PC-3 (cell line): ENCODE results near the gene GAD1. TPM values are rescaled to one million over a fixed set of nuclear protein-coding genes. Genes with fewer than 3 reads are reported as not detected.

Experiments
- ATAC-seq: fragments of 200-7000 bp; cut with Tn5 transposase; 2 replicates; pipeline ENCODE4 v1.9.1; 2020; ENCODE audit warnings: mild to moderate bottlenecking, moderate library complexity
- BruUV-seq: library from RNA; stranded (reverse); fragments of 400-500 nt; replicated peaks from 2 replicates; lab custom pipeline; 2021; lab: Mats Ljungman, UMichigan
- CTCF ChIA-PET: fragments of 300-600 bp; sonication (Branson Sonifier 250); formaldehyde crosslinking; loops from one replicate; lab custom pipeline; 2022; ENCODE audit warnings: antibody characterized with exemption; lab: Charles Lee
- POLR2A ChIA-PET: fragments of 300-600 bp; sonication (Branson Sonifier 250); formaldehyde crosslinking; loops from one replicate; lab custom pipeline; 2022; ENCODE audit warnings: antibody characterized with exemption; ENCODE audit not compliant: unreplicated experiment; lab: Charles Lee
- DNase-seq: peaks from one replicate; pipeline ENCODE4 v3.0.0-alpha.2; 2015
- H2AFZ ChIP-seq: fragments of 300-600 bp; sonication (generic); 2 replicates; pipeline ENCODE4 v1.6.0; 2016; ENCODE audit warnings: antibody characterized with exemption, low read length
- H3F3A ChIP-seq: fragments of 300-600 bp; sonication (generic); one replicate; pipeline ENCODE4 v1.6.0; 2017; ENCODE audit warnings: antibody characterized with exemption, low read length, control low read depth, mild to moderate bottlenecking; ENCODE audit not compliant: unreplicated experiment
- H3K27ac ChIP-seq: fragments of 300-600 bp; sonication (generic); 2 replicates; pipeline ENCODE4 v1.5.1; 2016; ENCODE audit warnings: mild to moderate bottlenecking, low read length
- H3K27me3 ChIP-seq: fragments of 300-600 bp; sonication (generic); 2 replicates; pipeline ENCODE4 v1.6.1; 2016; ENCODE audit warnings: low read length, mixed read lengths
- H3K36me3 ChIP-seq: fragments of 300-600 bp; sonication (generic); 2 replicates; pipeline ENCODE4 v1.6.1; 2016; ENCODE audit warnings: low read depth, mixed run types, low read length, mixed read lengths
- H3K4me1 ChIP-seq: fragments of 300-600 bp; sonication (generic); 2 replicates; pipeline ENCODE4 v1.5.1; 2016; ENCODE audit warnings: low read length; ENCODE audit not compliant: insufficient read depth
- H3K4me2 ChIP-seq: fragments of 300-600 bp; sonication (generic); 2 replicates; pipeline ENCODE4 v1.6.0; 2016; ENCODE audit warnings: low read length
- H3K4me3 ChIP-seq: fragments of 300-600 bp; sonication (generic); 2 replicates; pipeline ENCODE4 v1.5.1; 2016; ENCODE audit warnings: mild to moderate bottlenecking, low read length, mixed read lengths
- H3K79me2 ChIP-seq: fragments of 300-600 bp; sonication (generic); 2 replicates; pipeline ENCODE4 v1.6.1; 2017; ENCODE audit warnings: low read length, mixed read lengths
- H3K9ac ChIP-seq: fragments of 300-600 bp; sonication (generic); 2 replicates; pipeline ENCODE4 v1.6.0; 2016; ENCODE audit warnings: mild to moderate bottlenecking, low read length
- H3K9me2 ChIP-seq: fragments of 300-600 bp; sonication (generic); replicated peaks from 2 replicates; pipeline ENCODE4 v1.6.1; 2016; ENCODE audit warnings: mixed run types, low read length, mixed read lengths
- H3K9me3 ChIP-seq: fragments of 300-600 bp; sonication (generic); 2 replicates; pipeline ENCODE4 v1.6.1; 2016; ENCODE audit warnings: low read length, mixed read lengths
- H4K20me1 ChIP-seq: fragments of 300-600 bp; sonication (generic); 2 replicates; pipeline ENCODE4 v1.6.1; 2016; ENCODE audit warnings: low read length, mixed read lengths
- CTCF ChIP-seq: fragments of 300-600 bp; sonication (generic); conservative IDR thresholded peaks from 2 replicates; pipeline ENCODE4 v1.5.1; 2017; ENCODE audit warnings: antibody characterized with exemption, low read depth, mild to moderate bottlenecking, low read length
- EZH2 ChIP-seq: fragments of 300-600 bp; sonication (generic); IDR thresholded peaks from one replicate; pipeline ENCODE4 v1.6.1; 2017; ENCODE audit warnings: antibody characterized with exemption, mild to moderate bottlenecking, low read length; ENCODE audit not compliant: unreplicated experiment
- EZH2phosphoT487 ChIP-seq: fragments of 300-600 bp; sonication (generic); IDR thresholded peaks from 2 replicates; pipeline ENCODE4 v1.6.1; 2018; ENCODE audit warnings: mild to moderate bottlenecking, antibody characterized with exemption, low read length, borderline replicate concordance
- intact Hi-C: fragments of 100-400 bp; cut with micrococcal nuclease; formaldehyde crosslinking; loops from 2 replicates; pipeline ENCODE4 v1.9.0; 2023
- total RNA-seq: library from RNA; depleted of rRNA; stranded (reverse); fragments of >200 nt; gene quantifications from 2 replicates; pipeline ENCODE4 v1.2.3, GENCODE V29; 2014

GAD1 gene
- total RNA-seq, 1 experiment from 2014 or later: 10.6 TPM

GRCh38 chr2:170823898-170824215 is 7.2 kb downstream of the GAD1 start:
- BruUV-seq: no TSS peak
- Histone ChIP-seq H3K79me2 (no peaks in the 10 kb centered on the region), H3K9me2 (no peaks in the 10 kb centered on the region), H3K4me2 (no peak overlapping the region), H3F3A (no peaks in the 10 kb centered on the region), H3K27ac (no peak overlapping the region), H3K9me3 (no peaks in the 10 kb centered on the region), H3K4me1 (no peaks in the 10 kb centered on the region), H3K9ac (no peak overlapping the region), H4K20me1 (no peaks in the 10 kb centered on the region), H3K4me3 (no peak overlapping the region), H2AFZ (no peak overlapping the region), H3K27me3 (no peaks in the 10 kb centered on the region), H3K36me3 (no peaks in the 10 kb centered on the region)
- TF ChIP-seq EZH2phosphoT487: no peak
- TF ChIP-seq EZH2: no peak
- no peak for TF ChIP-seq CTCF
- no peak for ATAC-seq
- ChIA-PET CTCF (no interaction called here), POLR2A (no interaction called here)
- intact Hi-C loops: no loop called here
- no peak for DNase-seq

- TF ChIP-seq EZH2phosphoT487 (no peak), CTCF (no peak), EZH2 (no peak)
- H2AFZ ChIP-seq: no peak overlapping the region
- H3K27me3 ChIP-seq: no peaks in the 10 kb centered on the region
- intact Hi-C loops: no loop called here
- no peak overlapping the region for H3K9ac ChIP-seq
- H3K27ac ChIP-seq: no peak overlapping the region
- H3K4me3 ChIP-seq: no peak overlapping the region
- H3K36me3 ChIP-seq: no peaks in the 10 kb centered on the region
- no peaks in the 10 kb centered on the region for H3K79me2 ChIP-seq
- CTCF ChIA-PET: no interaction called here
- H3K4me1 ChIP-seq: no peaks in the 10 kb centered on the region
- ATAC-seq (no peak), DNase-seq (no peak)
- H3K9me2 ChIP-seq: no peaks in the 10 kb centered on the region
- H4K20me1 ChIP-seq: no peaks in the 10 kb centered on the region
- no peak overlapping the region for H3K4me2 ChIP-seq
- H3K9me3 ChIP-seq: no peaks in the 10 kb centered on the region
- POLR2A ChIA-PET: no interaction called here
- BruUV-seq: no TSS peak
- no peaks in the 10 kb centered on the region for H3F3A ChIP-seq
Measured at GRCh38 chr2:170824526-170825015, 7.9 kb downstream of the GAD1 start.

- Histone ChIP-seq H3K36me3 (no peaks in the 10 kb centered on the region), H3K4me1 (no peaks in the 10 kb centered on the region), H4K20me1 (no peaks in the 10 kb centered on the region), H3K9me3 (no peaks in the 10 kb centered on the region), H3K27ac (no peak overlapping the region), H3F3A (no peaks in the 10 kb centered on the region), H2AFZ (no peak overlapping the region), H3K27me3 (no peaks in the 10 kb centered on the region), H3K79me2 (no peaks in the 10 kb centered on the region), H3K4me2 (no peak overlapping the region), H3K4me3 (no peak overlapping the region), H3K9me2 (no peaks in the 10 kb centered on the region), H3K9ac (no peak overlapping the region)
- intact Hi-C loops: no loop called here
- BruUV-seq: no TSS peak
- CTCF ChIA-PET: no interaction called here
- POLR2A ChIA-PET: no interaction called here
- DNase-seq: no peak
- no peak for TF ChIP-seq EZH2phosphoT487
- no peak for ATAC-seq
Measured at GRCh38 chr2:170827841-170828532, 11.3 kb downstream of the GAD1 start.
